ENCODE results near the gene FOXD2.

DNA sequence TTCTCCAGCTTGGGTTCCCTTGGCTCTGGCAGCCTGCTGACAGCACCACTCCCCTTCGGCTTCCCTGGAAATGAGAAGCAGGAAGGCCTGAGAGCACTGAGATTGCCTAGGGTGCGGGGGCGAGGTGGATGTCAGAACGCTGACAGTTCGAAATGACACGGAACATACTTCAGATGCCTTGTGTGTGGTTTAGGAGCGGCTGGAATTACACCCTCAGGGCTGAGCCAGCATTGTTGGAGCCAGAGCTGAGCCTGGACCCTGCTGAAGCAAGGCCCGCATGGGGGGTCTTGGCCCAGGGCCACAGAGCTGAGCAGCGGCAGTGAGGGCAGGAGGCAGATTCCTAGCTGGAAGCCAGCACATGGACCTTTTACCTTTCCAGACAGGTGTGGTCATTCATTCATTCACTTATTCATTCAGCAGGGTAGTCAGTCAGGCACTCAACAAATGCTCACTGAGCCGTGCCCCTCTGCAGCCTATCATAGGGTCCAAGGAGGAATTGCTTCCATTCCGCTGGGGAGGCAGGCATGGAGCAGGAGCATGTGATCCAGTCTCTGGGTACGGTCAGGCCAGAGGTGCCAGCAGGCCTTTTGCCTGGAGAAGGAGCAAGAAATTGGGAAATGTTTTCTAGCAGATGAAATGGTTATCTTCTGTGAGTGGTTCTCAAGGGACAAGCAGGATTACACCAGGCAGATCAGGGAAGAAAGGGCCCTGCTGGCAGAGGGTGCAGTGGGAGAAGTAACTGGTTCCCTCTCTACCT lies 28.4 kb upstream of the FOXD2 start:
- TF ChIP-seq, protein P1, sequence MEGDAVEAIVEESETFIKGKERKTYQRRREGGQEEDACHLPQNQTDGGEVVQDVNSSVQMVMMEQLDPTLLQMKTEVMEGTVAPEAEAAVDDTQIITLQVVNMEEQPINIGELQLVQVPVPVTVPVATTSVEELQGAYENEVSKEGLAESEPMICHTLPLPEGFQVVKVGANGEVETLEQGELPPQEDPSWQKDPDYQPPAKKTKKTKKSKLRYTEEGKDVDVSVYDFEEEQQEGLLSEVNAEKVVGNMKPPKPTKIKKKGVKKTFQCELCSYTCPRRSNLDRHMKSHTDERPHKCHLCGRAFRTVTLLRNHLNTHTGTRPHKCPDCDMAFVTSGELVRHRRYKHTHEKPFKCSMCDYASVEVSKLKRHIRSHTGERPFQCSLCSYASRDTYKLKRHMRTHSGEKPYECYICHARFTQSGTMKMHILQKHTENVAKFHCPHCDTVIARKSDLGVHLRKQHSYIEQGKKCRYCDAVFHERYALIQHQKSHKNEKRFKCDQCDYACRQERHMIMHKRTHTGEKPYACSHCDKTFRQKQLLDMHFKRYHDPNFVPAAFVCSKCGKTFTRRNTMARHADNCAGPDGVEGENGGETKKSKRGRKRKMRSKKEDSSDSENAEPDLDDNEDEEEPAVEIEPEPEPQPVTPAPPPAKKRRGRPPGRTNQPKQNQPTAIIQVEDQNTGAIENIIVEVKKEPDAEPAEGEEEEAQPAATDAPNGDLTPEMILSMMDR (conservative IDR thresholded peaks at IDR 0.05 in 1 of 2, IDR thresholded peaks at IDR 0.05 in 1 of 2; ENCODE audit: low read depth in 1 of 2, low read length in 2 of 2) = no peak
- TF ChIP-seq EZH2 (IDR thresholded peaks at IDR 0.05; ENCODE audit: low read length, missing control alignments) = no peak
